ENCODE data around the gene GPRC5A.

The GPRC5A gene

GRCh38 chr12:12954878-12955625, 63.7 kb downstream of the GPRC5A start:
- TF ChIP-seq ZNF391 (tag by site-specific recombination; IDR thresholded peaks at IDR 0.05; ENCODE audit: borderline replicate concordance, low read depth) (no peak), SP3 (tag by site-specific recombination; IDR thresholded peaks at IDR 0.05) (no peak), ZNF266 (tag by site-specific recombination; IDR thresholded peaks at IDR 0.05; ENCODE audit: low read depth) (no peak), ZNF629 (tag by site-specific recombination; IDR thresholded peaks at IDR 0.05) (no peak), ZBTB1 (tag by site-specific recombination; IDR thresholded peaks at IDR 0.05) (no peak), BCL6B (tag by site-specific recombination; IDR thresholded peaks at IDR 0.05) (no peak), ZBTB8A (tag by site-specific recombination; IDR thresholded peaks at IDR 0.05) (no peak), ZXDB (tag by site-specific recombination; IDR thresholded peaks at IDR 0.05) (no peak), HOXC10 (CRISPR knock-in tag; IDR thresholded peaks at IDR 0.05) (no peak), ZNF544 (tag by site-specific recombination; IDR thresholded peaks at IDR 0.05) (no peak)
- no peaks in the 10 kb centered on the region for H3K9me3 ChIP-seq (ENCODE audit: control insufficient read depth, insufficient read depth, low read depth, low read length)
- ChIA-PET CTCF (interaction anchor here (0.6 to 1.0 kb wide), 3 partner anchors 9 to 564 kb away, joined by 3 to 4 read pairs (median 3); no protein-coding TSS in a partner anchor), POLR2A (interaction anchor here (0.6 kb wide), 1 partner anchor 63 kb away, joined by 3 read pairs; no protein-coding TSS in a partner anchor)
- H3K4me3 ChIP-seq (ENCODE audit: low read depth, low read length), result no peak overlapping the region
- H3K27ac ChIP-seq (ENCODE audit: extremely low read depth, low read depth, low read length), result no peak overlapping the region
- H3K4me1 ChIP-seq (ENCODE audit: control insufficient read depth, insufficient read depth, low read length), result no peaks in the 10 kb centered on the region
- no peaks in the 10 kb centered on the region for H3K36me3 ChIP-seq (ENCODE audit: control insufficient read depth in 2 of 2, insufficient read depth in 1 of 2, low read length in 2 of 2)

GRCh38 chr12:12958886-12959285, 67.5 kb downstream of the GPRC5A start:
- no peak overlapping the region for H3K27ac ChIP-seq (ENCODE audit: extremely low read depth, low read depth, low read length)
- no peak overlapping the region for H3K4me3 ChIP-seq (ENCODE audit: low read depth, low read length)
- no peaks in the 10 kb centered on the region for H3K9me3 ChIP-seq (ENCODE audit: control insufficient read depth, insufficient read depth, low read depth, low read length)
- CTCF ChIA-PET, result interaction anchor here (1.4 kb wide), 1 partner anchor 252 kb away, joined by 4 read pairs; no protein-coding TSS in a partner anchor
- no peak for TF ChIP-seq ZNF747 (tag by site-specific recombination; IDR thresholded peaks at IDR 0.05)
- TF ChIP-seq ZNF292 (tag by site-specific recombination; IDR thresholded peaks at IDR 0.05; ENCODE audit: borderline replicate concordance, low read depth), result no peak
- TF ChIP-seq ZBTB6 (tag by site-specific recombination; IDR thresholded peaks at IDR 0.05), result no peak
- no peaks in the 10 kb centered on the region for H3K36me3 ChIP-seq (ENCODE audit: control insufficient read depth in 2 of 2, insufficient read depth in 1 of 2, low read length in 2 of 2)
- no peaks in the 10 kb centered on the region for H3K4me1 ChIP-seq (ENCODE audit: control insufficient read depth, insufficient read depth, low read length)
- POLR2A ChIA-PET, result interaction anchor here (0.5 kb wide), 1 partner anchor 222 kb away, joined by 3 read pairs; no protein-coding TSS in a partner anchor

GRCh38 chr12:12960639-12961209, 69.4 kb downstream of the GPRC5A start:
- H3K4me1 ChIP-seq (ENCODE audit: control insufficient read depth, insufficient read depth, low read length), result no peaks in the 10 kb centered on the region
- no peak overlapping the region for H3K4me3 ChIP-seq (ENCODE audit: low read depth, low read length)
- ChIA-PET CTCF (no interaction called here), POLR2A (no interaction called here)
- H3K9me3 ChIP-seq (ENCODE audit: control insufficient read depth, insufficient read depth, low read depth, low read length), result no peaks in the 10 kb centered on the region
- H3K36me3 ChIP-seq (ENCODE audit: control insufficient read depth in 2 of 2, insufficient read depth in 1 of 2, low read length in 2 of 2), result no peaks in the 10 kb centered on the region
- H3K27ac ChIP-seq (ENCODE audit: extremely low read depth, low read depth, low read length), result no peak overlapping the region
- TF ChIP-seq ZNF660 (tag by site-specific recombination; IDR thresholded peaks at IDR 0.05), result no peak
- no peak for TF ChIP-seq ZBTB6 (tag by site-specific recombination; IDR thresholded peaks at IDR 0.05)
- TF ChIP-seq PBX3 (CRISPR knock-in tag; IDR thresholded peaks at IDR 0.05), result no peak
- TF ChIP-seq ZNF426 (tag by site-specific recombination; IDR thresholded peaks at IDR 0.05), result no peak
- TF ChIP-seq ZFP69B (tag by site-specific recombination; IDR thresholded peaks at IDR 0.05), result no peak
- TF ChIP-seq BCL11A (tag by site-specific recombination; IDR thresholded peaks at IDR 0.05; ENCODE audit: low read depth), result no peak
- TF ChIP-seq GLI4 (tag by site-specific recombination; IDR thresholded peaks at IDR 0.05), result no peak
- TF ChIP-seq ZNF791 (tag by site-specific recombination; IDR thresholded peaks at IDR 0.05), result no peak
- TF ChIP-seq KLF9 (tag by site-specific recombination; IDR thresholded peaks at IDR 0.05; ENCODE audit: low read depth), result no peak
- no peak for TF ChIP-seq ZFP41 (tag by site-specific recombination; IDR thresholded peaks at IDR 0.05; ENCODE audit: borderline replicate concordance)
- no peak for TF ChIP-seq ZNF18 (tag by site-specific recombination; IDR thresholded peaks at IDR 0.05)
- TF ChIP-seq ZNF266 (tag by site-specific recombination; IDR thresholded peaks at IDR 0.05; ENCODE audit: low read depth), result no peak
- TF ChIP-seq ZNF174 (tag by site-specific recombination; IDR thresholded peaks at IDR 0.05), result no peak
- no peak for TF ChIP-seq ZNF664 (tag by site-specific recombination; IDR thresholded peaks at IDR 0.05)

Measured in HEK293 (cell line).